Eye (tissue), 1 donor: Measurements from ENCODE around the gene MYO1E.
A peak's percentile ranks its signal among the peaks of the same experiment; 100 is the strongest.
"Not testable (repeated sequence)": the region's sequence is repeated elsewhere in the genome, so short reads cannot be mapped to it uniquely, and the experiment has no call there.

ENCODE experiments used
- DNase-seq: peaks from one replicate; pipeline ENCODE4 v3.0.0-alpha.2; 2015

MYO1E gene

GRCh38 chr15:59372352-59373211 is at the start of gene MYO1E:
TSS of gene MYO1E (minus strand) at chr15:59372871. CDS start at chr15:59372500, 371 bp downstream.
- DNase-seq: peak; percentile 96

GRCh38 chr15:59420986-59421618 is 48.4 kb upstream of the MYO1E start:
- DNase-seq: peak; percentile 46

GRCh38 chr15:59420108-59420507 is 47.4 kb upstream of the MYO1E start:
- DNase-seq: no peak

- DNase-seq: no peak
These were observed 46.5 kb upstream of the MYO1E start for GRCh38 chr15:59419170-59419569.

GRCh38 chr15:59416816-59417215 is 44.1 kb upstream of the MYO1E start:
- DNase-seq: no peak

GRCh38 chr15:59413577-59413976 is 40.9 kb upstream of the MYO1E start:
- DNase-seq: no peak

GRCh38 chr15:59410391-59410896 is 37.8 kb upstream of the MYO1E start:
- no peak for DNase-seq

GRCh38 chr15:59407946-59408345 is 35.3 kb upstream of the MYO1E start:
- DNase-seq: no peak

GRCh38 chr15:59406446-59406845 is 33.8 kb upstream of the MYO1E start:
- no peak for DNase-seq

- DNase-seq: no peak
These were observed 32.4 kb upstream of the MYO1E start for GRCh38 chr15:59405079-59405478.

- no peak for DNase-seq
These were observed 29.3 kb upstream of the MYO1E start for GRCh38 chr15:59401824-59402569.

GRCh38 chr15:59401051-59401823 is 28.6 kb upstream of the MYO1E start:
- DNase-seq: not testable (repeated sequence)

GRCh38 chr15:59400103-59400813 is 27.6 kb upstream of the MYO1E start:
- no peak for DNase-seq

- no peak for DNase-seq
These were observed 26.9 kb upstream of the MYO1E start for GRCh38 chr15:59399465-59400102.

- DNase-seq: no peak
These were observed 25.5 kb upstream of the MYO1E start for GRCh38 chr15:59398220-59398619.

GRCh38 chr15:59396679-59397078 is 24.0 kb upstream of the MYO1E start:
- no peak for DNase-seq

GRCh38 chr15:59396211-59396610 is 23.5 kb upstream of the MYO1E start:
- DNase-seq: no peak

GRCh38 chr15:59394166-59394661 is 21.5 kb upstream of the MYO1E start:
- DNase-seq: no peak

- no peak for DNase-seq
These were observed 19.6 kb upstream of the MYO1E start for GRCh38 chr15:59392299-59392698.

GRCh38 chr15:59388670-59389069 is 16.0 kb upstream of the MYO1E start:
- no peak for DNase-seq
